ENCODE data around the gene NFE2. TPM values are rescaled to one million over a fixed set of nuclear protein-coding genes. Genes with fewer than 3 reads are reported as not detected.

The NFE2 gene
- total RNA-seq, 1 donor, result 1.4 TPM

- TF ChIP-seq CTCF (IDR thresholded peaks at IDR 0.05; ENCODE audit: extremely low read depth, low read depth, low read length), result no peak
- no peak overlapping the region for H2AFZ ChIP-seq (ENCODE audit: low read length)
- peaks cover 58% of the 10 kb centered on the region for H3K4me1 ChIP-seq (ENCODE audit: insufficient read depth, low read length)
- no peaks in the 10 kb centered on the region for H4K20me1 ChIP-seq (ENCODE audit: insufficient read depth, low read length)
- H3K36me3 ChIP-seq (ENCODE audit: insufficient read depth, low read length), result peaks cover 4% of the 10 kb centered on the region
- peak; percentile 51 for DNase-seq (ENCODE audit: insufficient read length, low spot score, missing footprints)
- H3K4me2 ChIP-seq (ENCODE audit: insufficient read depth, low read length), result peak overlapping the region; percentile 31
- no peaks in the 10 kb centered on the region for H3K9me3 ChIP-seq (ENCODE audit: low read depth, low read length)
- H3K27ac ChIP-seq (ENCODE audit: low read depth, low read length), result peak overlapping the region; percentile 76
- no peaks in the 10 kb centered on the region for H3K27me3 ChIP-seq (ENCODE audit: insufficient read depth, low read length)
- no peak overlapping the region for H3K4me3 ChIP-seq (ENCODE audit: insufficient read depth, low read length)
- peaks cover 63% of the 10 kb centered on the region for H3K79me2 ChIP-seq (ENCODE audit: insufficient read depth, low read length)
Observed at GRCh38 chr12:54261815-54262402, 38.9 kb downstream of the NFE2 start.

GRCh38 chr12:54259194-54260011 is 41.4 kb downstream of the NFE2 start:
- no peaks in the 10 kb centered on the region for H3K9me3 ChIP-seq (ENCODE audit: low read depth, low read length)
- peaks cover 63% of the 10 kb centered on the region for H3K79me2 ChIP-seq (ENCODE audit: insufficient read depth, low read length)
- H3K27ac ChIP-seq (ENCODE audit: low read depth, low read length), result peak overlapping the region; percentile 95
- peaks cover 58% of the 10 kb centered on the region for H3K4me1 ChIP-seq (ENCODE audit: insufficient read depth, low read length)
- no peak for TF ChIP-seq CTCF (IDR thresholded peaks at IDR 0.05; ENCODE audit: extremely low read depth, low read depth, low read length)
- peak overlapping the region; percentile 90 for H3K4me2 ChIP-seq (ENCODE audit: insufficient read depth, low read length)
- H4K20me1 ChIP-seq (ENCODE audit: insufficient read depth, low read length), result no peaks in the 10 kb centered on the region
- DNase-seq (ENCODE audit: insufficient read length, low spot score, missing footprints), result peak; percentile 87
- peak overlapping the region; percentile 60 for H2AFZ ChIP-seq (ENCODE audit: low read length)
- peak overlapping the region; percentile 69 for H3K4me3 ChIP-seq (ENCODE audit: insufficient read depth, low read length)
- H3K36me3 ChIP-seq (ENCODE audit: insufficient read depth, low read length), result peaks cover 23% of the 10 kb centered on the region
- no peaks in the 10 kb centered on the region for H3K27me3 ChIP-seq (ENCODE audit: insufficient read depth, low read length)

- DNase-seq (ENCODE audit: insufficient read length, low spot score, missing footprints), result peak; percentile 76
- Histone ChIP-seq H3K4me3 (ENCODE audit: insufficient read depth, low read length) (no peak overlapping the region), H3K9me3 (ENCODE audit: low read depth, low read length) (no peaks in the 10 kb centered on the region), H3K36me3 (ENCODE audit: insufficient read depth, low read length) (peaks cover 27% of the 10 kb centered on the region), H3K79me2 (ENCODE audit: insufficient read depth, low read length) (peaks cover 65% of the 10 kb centered on the region), H2AFZ (ENCODE audit: low read length) (no peak overlapping the region), H3K4me2 (ENCODE audit: insufficient read depth, low read length) (peak overlapping the region; percentile 90), H4K20me1 (ENCODE audit: insufficient read depth, low read length) (no peaks in the 10 kb centered on the region), H3K4me1 (ENCODE audit: insufficient read depth, low read length) (peaks cover 57% of the 10 kb centered on the region), H3K27me3 (ENCODE audit: insufficient read depth, low read length) (no peaks in the 10 kb centered on the region), H3K27ac (ENCODE audit: low read depth, low read length) (peak overlapping the region; percentile 95)
- no peak for TF ChIP-seq CTCF (IDR thresholded peaks at IDR 0.05; ENCODE audit: extremely low read depth, low read depth, low read length)
Observed at GRCh38 chr12:54258201-54258681, 42.6 kb downstream of the NFE2 start.

GRCh38 chr12:54257332-54257731 is 43.5 kb downstream of the NFE2 start:
- DNase-seq (ENCODE audit: insufficient read length, low spot score, missing footprints), result peak; percentile 55
- H3K27ac ChIP-seq (ENCODE audit: low read depth, low read length), result peak overlapping the region; percentile 95
- no peaks in the 10 kb centered on the region for H3K27me3 ChIP-seq (ENCODE audit: insufficient read depth, low read length)
- no peak overlapping the region for H3K4me3 ChIP-seq (ENCODE audit: insufficient read depth, low read length)
- peaks cover 36% of the 10 kb centered on the region for H3K36me3 ChIP-seq (ENCODE audit: insufficient read depth, low read length)
- H2AFZ ChIP-seq (ENCODE audit: low read length), result no peak overlapping the region
- TF ChIP-seq CTCF (IDR thresholded peaks at IDR 0.05; ENCODE audit: extremely low read depth, low read depth, low read length), result no peak
- H3K4me2 ChIP-seq (ENCODE audit: insufficient read depth, low read length), result peak overlapping the region; percentile 90
- peaks cover 48% of the 10 kb centered on the region for H3K4me1 ChIP-seq (ENCODE audit: insufficient read depth, low read length)
- no peaks in the 10 kb centered on the region for H4K20me1 ChIP-seq (ENCODE audit: insufficient read depth, low read length)
- no peaks in the 10 kb centered on the region for H3K9me3 ChIP-seq (ENCODE audit: low read depth, low read length)
- H3K79me2 ChIP-seq (ENCODE audit: insufficient read depth, low read length), result peaks cover 72% of the 10 kb centered on the region

All from osteoblast (primary cell).